ENCODE measurements around the gene TKFC.
A peak's percentile ranks its signal among the peaks of the same experiment; 100 is the strongest.

The TKFC gene

DNA sequence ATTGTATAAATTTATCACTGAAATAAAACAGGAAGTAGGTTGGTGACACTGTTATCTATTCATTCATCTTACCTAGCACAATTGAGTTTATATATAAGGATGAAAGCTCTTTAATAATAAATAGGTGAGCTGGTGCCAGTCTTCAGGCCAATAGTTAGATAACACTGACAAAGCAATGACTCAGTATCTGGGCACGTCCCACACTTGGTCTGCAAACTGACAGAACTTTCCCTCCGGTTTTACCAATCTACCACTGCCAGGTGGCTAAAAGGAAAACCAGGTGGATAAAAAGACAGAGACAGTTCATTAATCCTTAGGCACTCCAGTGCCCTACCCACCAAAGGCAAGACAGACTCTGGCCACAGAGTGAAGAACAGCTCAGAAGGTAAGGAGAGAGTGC is 17.8 kb upstream of the TKFC start:
- no peak overlapping the region for H3K9ac ChIP-seq (ENCODE audit: low read length in 2 of 2)
- no peak overlapping the region for H3K27ac ChIP-seq (ENCODE audit: low read length)
- H3K4me1 ChIP-seq (ENCODE audit: control insufficient read depth, insufficient read depth, low read length): no peaks in the 10 kb centered on the region
- no peak overlapping the region for H3K4me3 ChIP-seq (ENCODE audit: low read length in 2 of 2)
- no peaks in the 10 kb centered on the region for H3K27me3 ChIP-seq (ENCODE audit: control insufficient read depth in 1 of 2, insufficient read depth in 2 of 2, low read length in 2 of 2)
- peaks cover 56 to 66% of the 10 kb centered on the region in 2 donors for H3K36me3 ChIP-seq (ENCODE audit: control insufficient read depth in 2 of 2, insufficient read depth in 2 of 2, low read length in 2 of 2)
- H3K9me3 ChIP-seq (ENCODE audit: control insufficient read depth in 2 of 2, low read length in 2 of 2): no peaks in the 10 kb centered on the region

DNA sequence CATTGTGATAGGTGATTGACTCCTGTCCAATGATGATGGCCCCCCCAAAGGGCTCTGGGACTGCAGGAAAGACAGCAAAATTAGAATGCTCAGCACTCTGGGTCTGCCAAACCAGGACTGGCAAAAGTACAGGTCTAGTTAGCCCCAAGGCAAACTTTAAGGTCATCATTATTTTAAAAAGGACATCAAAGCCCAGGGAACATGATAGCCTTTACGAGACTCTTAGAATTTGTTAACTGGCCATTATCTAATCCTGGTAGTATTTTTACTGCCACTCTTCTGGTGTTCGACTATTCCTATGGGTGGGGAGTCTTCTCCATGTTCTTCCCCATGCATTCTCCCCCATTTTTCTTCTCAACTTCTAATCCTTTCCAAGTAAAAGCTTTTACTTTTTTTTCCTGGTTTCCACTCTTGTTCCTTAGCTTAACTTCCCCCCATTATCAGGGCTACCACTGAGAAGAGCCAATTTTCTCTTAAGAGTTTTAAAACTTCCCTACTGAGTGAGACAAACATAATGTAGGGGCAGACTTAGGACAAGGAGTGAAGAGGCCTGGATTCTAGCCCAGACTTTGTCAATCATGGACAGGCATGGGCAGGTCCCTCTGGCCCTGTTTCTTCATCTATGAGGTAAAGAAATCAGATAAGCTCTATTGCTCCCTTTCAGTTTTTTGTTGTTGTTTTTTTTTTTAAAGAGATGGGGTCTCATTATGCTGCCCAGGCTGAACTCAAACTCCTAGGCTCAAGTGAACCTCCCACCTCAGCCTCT is 7.2 kb upstream of the TKFC start:
- no peak overlapping the region for H3K9ac ChIP-seq (ENCODE audit: low read length in 2 of 2)
- no peaks in the 10 kb centered on the region for H3K9me3 ChIP-seq (ENCODE audit: control insufficient read depth in 2 of 2, low read length in 2 of 2)
- no peaks in the 10 kb centered on the region for H3K27me3 ChIP-seq (ENCODE audit: control insufficient read depth in 1 of 2, insufficient read depth in 2 of 2, low read length in 2 of 2)
- H3K4me1 ChIP-seq (ENCODE audit: control insufficient read depth, insufficient read depth, low read length): no peaks in the 10 kb centered on the region
- peaks cover 55 to 57% of the 10 kb centered on the region in 2 donors for H3K36me3 ChIP-seq (ENCODE audit: control insufficient read depth in 2 of 2, insufficient read depth in 2 of 2, low read length in 2 of 2)
- no peak overlapping the region for H3K4me3 ChIP-seq (ENCODE audit: low read length in 2 of 2)
- H3K27ac ChIP-seq (ENCODE audit: low read length): no peak overlapping the region

GRCh38 chr11:61327669-61328071 is 5.4 kb upstream of the TKFC start:
- H3K4me3 ChIP-seq (ENCODE audit: low read length in 2 of 2): no peak overlapping the region
- H3K36me3 ChIP-seq (ENCODE audit: control insufficient read depth in 2 of 2, insufficient read depth in 2 of 2, low read length in 2 of 2): peaks cover 40 to 41% of the 10 kb centered on the region in 2 donors
- no peak overlapping the region for H3K27ac ChIP-seq (ENCODE audit: low read length)
- no peak overlapping the region for H3K9ac ChIP-seq (ENCODE audit: low read length in 2 of 2)
- H3K4me1 ChIP-seq (ENCODE audit: control insufficient read depth, insufficient read depth, low read length): peaks cover 14% of the 10 kb centered on the region
- H3K27me3 ChIP-seq (ENCODE audit: control insufficient read depth in 1 of 2, insufficient read depth in 2 of 2, low read length in 2 of 2): no peaks in the 10 kb centered on the region
- H3K9me3 ChIP-seq (ENCODE audit: control insufficient read depth in 2 of 2, low read length in 2 of 2): no peaks in the 10 kb centered on the region

DNA sequence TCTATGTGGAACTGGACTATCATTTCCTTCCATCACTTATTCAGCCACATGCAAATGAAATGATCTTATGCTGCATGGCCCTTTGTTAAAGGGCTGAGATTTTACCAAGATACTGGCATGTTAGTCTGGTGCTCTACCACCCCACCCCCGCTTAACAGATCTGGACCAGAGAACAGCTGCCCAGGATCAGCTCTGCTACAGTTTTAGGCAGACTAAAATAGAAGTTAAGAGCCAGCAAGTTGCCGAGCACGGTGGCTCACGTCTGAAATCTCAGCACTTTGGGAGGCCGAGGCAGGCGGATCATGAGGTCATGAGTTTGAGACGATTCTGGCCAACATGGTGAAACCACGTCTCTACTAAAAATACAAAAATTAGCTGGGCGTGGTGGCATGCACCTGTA is 4.7 kb upstream of the TKFC start:
- Histone ChIP-seq H3K9me3 (ENCODE audit: control insufficient read depth in 2 of 2, low read length in 2 of 2) (no peaks in the 10 kb centered on the region), H3K4me1 (ENCODE audit: control insufficient read depth, insufficient read depth, low read length) (peaks cover 17% of the 10 kb centered on the region), H3K4me3 (ENCODE audit: low read length in 2 of 2) (no peak overlapping the region), H3K27me3 (ENCODE audit: control insufficient read depth in 1 of 2, insufficient read depth in 2 of 2, low read length in 2 of 2) (no peaks in the 10 kb centered on the region), H3K9ac (ENCODE audit: low read length in 2 of 2) (no peak overlapping the region), H3K36me3 (ENCODE audit: control insufficient read depth in 2 of 2, insufficient read depth in 2 of 2, low read length in 2 of 2) (peaks cover 33 to 34% of the 10 kb centered on the region in 2 donors), H3K27ac (ENCODE audit: low read length) (no peak overlapping the region)

GRCh38 chr11:61329871-61330270 is 3.2 kb upstream of the TKFC start:
- H3K27ac ChIP-seq (ENCODE audit: low read length): no peak overlapping the region
- H3K27me3 ChIP-seq (ENCODE audit: control insufficient read depth in 1 of 2, insufficient read depth in 2 of 2, low read length in 2 of 2): no peaks in the 10 kb centered on the region
- peaks cover 25% of the 10 kb centered on the region for H3K4me1 ChIP-seq (ENCODE audit: control insufficient read depth, insufficient read depth, low read length)
- no peak overlapping the region for H3K9ac ChIP-seq (ENCODE audit: low read length in 2 of 2)
- no peak overlapping the region for H3K4me3 ChIP-seq (ENCODE audit: low read length in 2 of 2)
- peaks cover 25 to 27% of the 10 kb centered on the region in 2 donors for H3K36me3 ChIP-seq (ENCODE audit: control insufficient read depth in 2 of 2, insufficient read depth in 2 of 2, low read length in 2 of 2)
- no peaks in the 10 kb centered on the region for H3K9me3 ChIP-seq (ENCODE audit: control insufficient read depth in 2 of 2, low read length in 2 of 2)

DNA sequence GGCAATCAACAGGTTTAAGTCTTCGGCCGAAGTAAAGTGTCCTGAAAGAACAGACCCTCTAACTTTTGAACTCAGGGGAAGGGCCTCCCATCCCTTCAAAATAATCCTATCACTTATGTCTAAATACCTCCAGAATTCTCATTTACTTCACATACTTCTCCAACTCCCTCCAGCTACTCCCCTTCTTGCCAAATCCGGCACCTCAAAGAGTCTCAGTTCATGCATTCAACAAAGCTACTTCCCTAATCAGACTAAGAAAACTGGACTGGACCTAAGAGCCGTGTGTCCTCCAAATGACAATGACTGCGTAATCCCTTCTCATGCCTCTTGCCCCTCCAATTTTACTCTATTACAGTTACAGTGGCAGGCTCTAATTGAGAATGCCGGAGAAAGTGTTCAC is 1.4 kb upstream of the TKFC start:
- H3K4me1 ChIP-seq (ENCODE audit: control insufficient read depth, insufficient read depth, low read length): peaks cover 37% of the 10 kb centered on the region
- H3K4me3 ChIP-seq (ENCODE audit: low read length in 2 of 2): peak overlapping the region; percentile 76 to 96
- no peaks in the 10 kb centered on the region for H3K27me3 ChIP-seq (ENCODE audit: control insufficient read depth in 1 of 2, insufficient read depth in 2 of 2, low read length in 2 of 2)
- H3K36me3 ChIP-seq (ENCODE audit: control insufficient read depth in 2 of 2, insufficient read depth in 2 of 2, low read length in 2 of 2): peaks cover 15 to 17% of the 10 kb centered on the region in 2 donors
- H3K9ac ChIP-seq (ENCODE audit: low read length in 2 of 2): peak overlapping the region; percentile 92 to 96
- H3K9me3 ChIP-seq (ENCODE audit: control insufficient read depth in 2 of 2, low read length in 2 of 2): no peaks in the 10 kb centered on the region
- H3K27ac ChIP-seq (ENCODE audit: low read length): no peak overlapping the region

GRCh38 chr11:61332281-61332796 is 689 bp upstream of the TKFC start:
- H3K36me3 ChIP-seq (ENCODE audit: control insufficient read depth in 2 of 2, insufficient read depth in 2 of 2, low read length in 2 of 2): peaks cover 12 to 15% of the 10 kb centered on the region in 2 donors
- peak overlapping the region; percentile 76 to 96 for H3K4me3 ChIP-seq (ENCODE audit: low read length in 2 of 2)
- H3K27me3 ChIP-seq (ENCODE audit: control insufficient read depth in 1 of 2, insufficient read depth in 2 of 2, low read length in 2 of 2): no peaks in the 10 kb centered on the region
- H3K9ac ChIP-seq (ENCODE audit: low read length in 2 of 2): peak overlapping the region; percentile 92 to 96
- no peaks in the 10 kb centered on the region for H3K9me3 ChIP-seq (ENCODE audit: control insufficient read depth in 2 of 2, low read length in 2 of 2)
- peak overlapping the region; percentile 92 for H3K27ac ChIP-seq (ENCODE audit: low read length)
- peaks cover 37% of the 10 kb centered on the region for H3K4me1 ChIP-seq (ENCODE audit: control insufficient read depth, insufficient read depth, low read length)

DNA sequence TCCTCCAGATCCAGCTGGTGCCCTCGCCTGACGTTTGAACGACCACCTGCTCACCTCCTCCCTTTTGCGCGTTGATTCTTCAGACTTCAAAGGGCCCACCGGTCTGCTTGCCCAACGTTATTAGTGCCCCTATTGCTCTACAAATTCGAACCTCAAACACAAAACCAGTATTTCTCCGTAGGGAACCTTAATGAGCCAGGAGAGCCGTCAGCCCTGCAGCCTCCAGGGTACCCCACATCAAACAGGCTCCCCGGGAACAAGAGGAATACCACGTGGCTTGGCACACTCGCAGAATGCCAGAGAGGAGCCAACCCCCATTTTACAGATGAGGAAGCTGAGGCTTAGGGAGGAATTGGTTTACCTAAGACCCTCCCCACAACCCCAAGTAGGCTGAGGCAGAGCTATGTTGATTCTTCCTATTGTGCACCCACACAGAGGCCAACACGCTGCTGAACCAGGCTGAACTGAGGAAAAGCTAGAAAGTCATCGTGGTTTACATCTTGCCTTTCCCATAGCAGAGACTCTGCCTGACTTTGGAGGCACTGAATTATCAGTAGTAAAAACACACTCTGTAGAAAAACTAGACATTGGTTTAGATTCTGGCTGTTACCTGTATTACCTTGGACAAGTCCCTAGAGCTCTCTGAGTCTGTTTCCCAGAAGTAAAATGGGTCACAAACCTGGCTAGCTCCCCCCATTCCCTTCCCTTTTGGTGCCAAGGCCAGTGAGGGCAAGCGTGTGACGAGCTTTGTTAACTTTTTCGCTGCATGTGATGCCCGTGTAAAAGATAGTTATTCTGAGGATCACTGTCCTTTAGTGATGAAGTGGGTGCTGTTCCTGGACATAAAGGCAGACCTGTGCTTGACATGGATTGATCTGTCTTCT is 764 bp downstream of the TKFC start:
- Histone ChIP-seq H3K27ac (ENCODE audit: low read length) (peak overlapping the region; percentile 92), H3K9me3 (ENCODE audit: control insufficient read depth in 2 of 2, low read length in 2 of 2) (no peaks in the 10 kb centered on the region), H3K9ac (ENCODE audit: low read length in 2 of 2) (peak overlapping the region; percentile 92 to 96), H3K36me3 (ENCODE audit: control insufficient read depth in 2 of 2, insufficient read depth in 2 of 2, low read length in 2 of 2) (peaks cover 7 to 14% of the 10 kb centered on the region in 2 donors), H3K4me1 (ENCODE audit: control insufficient read depth, insufficient read depth, low read length) (peaks cover 37% of the 10 kb centered on the region), H3K4me3 (ENCODE audit: low read length in 2 of 2) (peak overlapping the region; percentile 76 to 96), H3K27me3 (ENCODE audit: control insufficient read depth in 1 of 2, insufficient read depth in 2 of 2, low read length in 2 of 2) (no peaks in the 10 kb centered on the region)

DNA sequence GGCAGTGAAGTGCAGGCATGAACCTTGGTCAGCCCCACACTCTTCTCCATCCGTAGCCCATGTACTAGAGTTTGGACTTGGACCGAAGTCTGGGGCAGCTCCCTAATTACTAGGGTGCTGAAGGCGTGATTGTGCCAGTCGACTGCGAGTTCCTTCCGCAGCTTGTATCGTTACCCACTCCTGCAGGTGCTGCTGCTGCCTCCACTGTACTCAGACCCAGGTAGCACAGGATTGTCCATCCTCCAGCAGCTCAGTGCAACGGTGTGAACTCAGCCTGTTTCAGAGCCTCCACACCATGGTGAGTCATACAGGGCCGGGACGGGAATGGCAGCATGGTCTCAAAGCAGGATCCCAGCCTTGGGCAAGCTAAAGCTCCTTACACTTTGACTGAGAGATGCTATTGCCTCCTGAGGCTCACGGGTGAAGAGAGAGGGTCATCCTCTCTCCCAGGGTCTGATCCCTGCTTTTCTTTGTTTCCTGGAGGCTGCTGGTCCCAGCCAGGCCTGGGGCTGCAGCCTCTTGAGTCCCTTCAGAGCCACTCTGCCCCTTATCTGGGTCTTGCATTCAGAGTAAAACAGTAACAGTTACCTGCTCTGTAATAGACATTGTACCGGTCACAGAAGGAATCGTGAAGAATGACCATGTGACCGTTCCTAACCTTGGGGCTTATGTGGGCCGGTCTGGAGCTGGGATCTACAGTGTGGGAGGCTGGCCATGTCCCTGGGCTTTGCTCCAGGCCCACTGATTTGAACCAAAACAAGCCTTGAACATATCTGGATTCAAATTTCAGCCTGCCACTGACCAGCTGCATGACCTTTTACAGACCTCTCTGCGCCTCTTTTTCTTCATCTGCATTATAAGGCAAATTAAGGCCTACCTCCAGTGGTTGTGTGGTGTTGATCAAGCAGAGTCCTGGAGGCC is 1.7 kb downstream of the TKFC start:
- Histone ChIP-seq H3K27ac (ENCODE audit: low read length) (no peak overlapping the region), H3K4me1 (ENCODE audit: control insufficient read depth, insufficient read depth, low read length) (peaks cover 37% of the 10 kb centered on the region), H3K9ac (ENCODE audit: low read length in 2 of 2) (peak overlapping the region in 1 of 2 donors; percentile 42), H3K4me3 (ENCODE audit: low read length in 2 of 2) (no peak overlapping the region), H3K27me3 (ENCODE audit: control insufficient read depth in 1 of 2, insufficient read depth in 2 of 2, low read length in 2 of 2) (no peaks in the 10 kb centered on the region), H3K9me3 (ENCODE audit: control insufficient read depth in 2 of 2, low read length in 2 of 2) (no peaks in the 10 kb centered on the region), H3K36me3 (ENCODE audit: control insufficient read depth in 2 of 2, insufficient read depth in 2 of 2, low read length in 2 of 2) (peaks cover 0 to 6% of the 10 kb centered on the region in 2 donors)

GRCh38 chr11:61335355-61335710 is 2.3 kb downstream of the TKFC start:
- no peak overlapping the region for H3K27ac ChIP-seq (ENCODE audit: low read length)
- H3K36me3 ChIP-seq (ENCODE audit: control insufficient read depth in 2 of 2, insufficient read depth in 2 of 2, low read length in 2 of 2): peaks cover 0 to 3% of the 10 kb centered on the region in 2 donors
- H3K4me3 ChIP-seq (ENCODE audit: low read length in 2 of 2): no peak overlapping the region
- peaks cover 37% of the 10 kb centered on the region for H3K4me1 ChIP-seq (ENCODE audit: control insufficient read depth, insufficient read depth, low read length)
- no peaks in the 10 kb centered on the region for H3K9me3 ChIP-seq (ENCODE audit: control insufficient read depth in 2 of 2, low read length in 2 of 2)
- peak overlapping the region in 1 of 2 donors; percentile 42 for H3K9ac ChIP-seq (ENCODE audit: low read length in 2 of 2)
- H3K27me3 ChIP-seq (ENCODE audit: control insufficient read depth in 1 of 2, insufficient read depth in 2 of 2, low read length in 2 of 2): no peaks in the 10 kb centered on the region

Data from stomach smooth muscle (tissue), 2 donors.